SH-SY5Y (cell line): Measurements from ENCODE around the gene MCF2L.

Source experiments
- GATA2 ChIP-seq: IDR thresholded peaks from 2 replicates; pipeline ENCODE4 v1.6.1; 2011; ENCODE audit warnings: mild to moderate bottlenecking, low read depth, low read length
- GATA3 ChIP-seq: IDR thresholded peaks from 2 replicates; pipeline ENCODE4 v1.6.1; 2011; ENCODE audit warnings: low read depth, mild to moderate bottlenecking, low read length, moderate library complexity

Gene MCF2L

DNA sequence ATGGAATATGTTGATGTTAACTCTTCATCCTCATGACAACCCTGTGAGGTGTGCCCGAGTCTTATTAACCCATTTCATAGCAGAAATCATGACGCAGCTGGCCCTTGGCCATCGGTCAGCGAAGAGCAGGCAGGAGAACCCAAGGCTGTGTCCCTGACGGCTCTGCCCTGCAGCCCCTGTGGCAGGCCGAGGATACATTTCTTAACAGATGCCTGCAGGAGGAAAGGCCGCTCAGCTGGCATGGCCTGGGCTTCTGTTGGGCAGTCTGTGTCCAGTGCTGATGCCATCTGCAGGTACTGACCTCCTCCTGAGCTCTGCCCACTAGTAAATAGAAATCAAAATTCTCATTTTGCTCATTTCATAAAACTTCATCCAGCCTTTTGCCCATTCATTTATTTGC is 35.4 kb upstream of the MCF2L start:
- TF ChIP-seq GATA3 (no peak), GATA2 (no peak)

- no peak for TF ChIP-seq GATA3
- no peak for TF ChIP-seq GATA2
Measured at GRCh38 chr13:112934078-112934477, 34.9 kb upstream of the MCF2L start.

- TF ChIP-seq GATA3 (no peak), GATA2 (no peak)
Measured at GRCh38 chr13:112938680-112939079, 30.3 kb upstream of the MCF2L start.

GRCh38 chr13:112940236-112940635 is 28.8 kb upstream of the MCF2L start:
- TF ChIP-seq GATA2 = no peak
- TF ChIP-seq GATA3 = no peak

GRCh38 chr13:112941349-112941748 is 27.7 kb upstream of the MCF2L start:
- no peak for TF ChIP-seq GATA3
- TF ChIP-seq GATA2 = no peak

GRCh38 chr13:112942689-112943308 is 26.2 kb upstream of the MCF2L start:
- TF ChIP-seq GATA3 (no peak), GATA2 (no peak)

GRCh38 chr13:112943309-112944125 is 25.5 kb upstream of the MCF2L start:
- TF ChIP-seq GATA2 (no peak), GATA3 (no peak)

DNA sequence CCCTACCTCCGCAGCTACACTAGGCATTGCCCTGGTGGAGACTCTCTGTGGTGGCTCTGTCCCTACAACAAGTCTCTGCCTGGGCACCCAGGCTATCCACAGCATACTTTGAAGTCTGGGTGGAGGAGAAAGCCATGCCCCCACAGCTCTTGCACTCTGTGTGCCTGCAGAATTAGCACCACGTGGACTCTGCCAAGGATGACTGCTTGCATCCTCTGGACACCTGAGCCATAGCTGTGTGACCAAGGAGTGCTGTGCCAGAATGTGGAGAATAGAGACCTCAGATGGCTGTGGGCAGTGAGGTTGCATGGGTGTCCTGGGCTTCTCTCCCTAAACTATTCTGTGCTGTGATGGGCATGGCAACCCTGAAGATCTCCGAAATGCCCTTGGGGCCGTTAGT is 21.2 kb upstream of the MCF2L start:
- TF ChIP-seq GATA2 (no peak), GATA3 (no peak)

DNA sequence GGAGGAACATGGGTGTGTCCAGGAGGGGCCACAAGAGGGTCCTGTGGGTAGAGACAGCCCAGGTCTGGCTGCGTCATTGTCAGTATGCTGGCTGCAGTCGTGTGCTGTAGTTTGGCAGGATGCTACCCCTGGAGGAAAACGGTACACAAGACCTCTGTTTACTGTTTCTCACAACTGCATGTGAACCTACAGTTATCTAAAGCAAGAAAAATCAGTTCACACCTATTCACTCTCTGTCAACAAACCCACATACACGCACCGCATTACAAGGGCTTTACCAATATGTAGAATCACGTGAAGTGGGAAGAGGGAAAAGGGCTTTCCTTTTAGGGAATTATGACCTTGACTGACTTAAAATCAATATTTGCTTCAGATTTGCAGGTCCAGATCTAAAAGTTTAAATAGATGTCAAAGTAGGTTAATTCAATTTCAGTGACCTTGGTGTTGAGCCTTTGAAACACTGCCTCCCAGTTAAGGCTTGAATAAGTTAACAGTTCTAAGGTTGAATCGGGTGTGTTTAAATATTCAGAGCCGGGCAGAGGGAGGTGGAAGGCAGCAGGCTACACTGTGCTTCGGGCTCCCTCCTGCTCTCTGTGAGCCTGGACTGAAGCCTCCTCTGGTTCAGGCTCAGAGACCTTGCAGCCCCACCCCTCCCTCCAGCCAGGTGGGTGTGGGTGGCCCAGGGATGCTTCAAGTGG is 17.2 kb upstream of the MCF2L start:
- TF ChIP-seq GATA2 (no peak), GATA3 (no peak)

- TF ChIP-seq GATA2 (no peak), GATA3 (no peak)
Measured at GRCh38 chr13:112952759-112953551, 16.1 kb upstream of the MCF2L start.

DNA sequence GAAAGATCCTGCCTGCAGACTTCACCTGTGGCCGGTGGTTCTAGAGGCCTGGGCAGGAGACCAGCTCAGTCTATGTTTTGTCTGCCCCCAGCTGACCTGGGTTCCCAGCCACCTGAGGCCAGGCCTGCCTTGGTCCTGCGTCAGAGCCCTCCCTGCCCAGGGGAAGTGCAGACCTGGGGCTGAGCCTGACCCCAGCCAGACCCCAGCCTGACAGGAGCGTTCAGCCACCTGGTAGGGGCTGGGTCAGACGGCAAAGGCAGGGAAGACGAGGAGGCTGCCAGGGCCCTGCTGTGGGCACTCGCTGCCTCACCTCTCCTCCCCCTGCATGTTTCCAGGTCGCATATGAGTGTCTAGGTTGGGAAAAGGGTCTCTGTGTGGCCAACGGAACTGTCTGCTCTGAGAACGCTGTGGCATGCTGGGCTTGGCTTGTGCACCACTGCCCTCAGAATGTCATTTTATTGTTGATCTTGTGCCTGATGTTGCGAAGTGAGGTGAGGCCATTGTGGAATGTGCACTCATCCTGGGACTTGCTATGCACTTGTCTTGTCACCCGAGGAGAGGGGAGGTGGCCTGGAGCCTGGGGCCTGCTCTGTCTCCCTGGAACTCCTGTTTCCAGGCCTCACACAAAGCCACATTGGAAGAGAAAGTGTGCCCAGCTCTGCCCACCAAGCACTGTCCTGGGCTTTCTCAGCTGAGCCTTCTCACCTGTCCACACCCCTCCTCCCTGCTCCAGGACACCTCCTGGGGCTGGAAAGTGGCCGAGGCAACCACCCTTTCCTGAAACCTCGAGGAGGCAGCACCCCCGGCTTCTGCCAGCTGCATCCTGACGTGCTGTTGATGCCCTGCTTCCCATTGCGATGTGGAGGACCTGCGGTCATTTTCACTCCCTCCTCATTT is 15.2 kb upstream of the MCF2L start:
- TF ChIP-seq GATA2 = no peak
- TF ChIP-seq GATA3 = no peak

- TF ChIP-seq GATA2 (no peak), GATA3 (no peak)
Measured at GRCh38 chr13:112954488-112955270, 14.3 kb upstream of the MCF2L start.
